NCI-H187 (cell line): Measurements from ENCODE around the gene BOLA2B.
"Not testable (repeated sequence)": the region's sequence is repeated elsewhere in the genome, so short reads cannot be mapped to it uniquely, and the experiment has no call there.

Source experiments
- DNase-seq, 2 experiments: peaks; one replicate each; lab custom pipeline; 2025; lab: John Stamatoyannopoulos, UW

BOLA2B gene

DNA sequence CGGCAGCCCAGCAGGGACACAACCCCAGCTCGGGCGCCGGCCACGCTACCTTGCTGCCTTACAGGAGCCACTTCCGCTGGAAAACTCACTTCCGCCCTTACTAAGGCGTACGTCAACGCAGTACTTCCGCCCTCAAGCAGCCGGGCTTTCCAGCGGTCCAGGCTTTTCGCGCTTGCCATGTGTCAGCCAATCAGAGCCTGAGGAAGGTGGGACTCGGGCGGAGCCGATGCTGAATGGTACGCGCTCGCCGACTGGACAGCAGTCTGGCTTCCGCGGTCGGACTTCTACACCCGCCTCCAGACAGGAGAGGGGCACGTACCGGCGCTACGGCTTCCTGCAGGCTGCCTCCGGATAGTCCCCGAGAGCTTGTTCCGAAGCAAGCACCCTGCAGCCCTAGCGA, at the start of gene BOLA2B, which contains the start of gene SLX1A:
Gene BOLA2B, minus strand, starts transcription at position 52 of the 400 bp plus-strand sequence. CDS start 71 bp downstream, outside the sequence.
Gene SLX1A, plus strand, starts transcription at position 261 of the 400 bp plus-strand sequence. CDS start 210 bp downstream, outside the sequence.
- not testable (repeated sequence) for DNase-seq

DNA sequence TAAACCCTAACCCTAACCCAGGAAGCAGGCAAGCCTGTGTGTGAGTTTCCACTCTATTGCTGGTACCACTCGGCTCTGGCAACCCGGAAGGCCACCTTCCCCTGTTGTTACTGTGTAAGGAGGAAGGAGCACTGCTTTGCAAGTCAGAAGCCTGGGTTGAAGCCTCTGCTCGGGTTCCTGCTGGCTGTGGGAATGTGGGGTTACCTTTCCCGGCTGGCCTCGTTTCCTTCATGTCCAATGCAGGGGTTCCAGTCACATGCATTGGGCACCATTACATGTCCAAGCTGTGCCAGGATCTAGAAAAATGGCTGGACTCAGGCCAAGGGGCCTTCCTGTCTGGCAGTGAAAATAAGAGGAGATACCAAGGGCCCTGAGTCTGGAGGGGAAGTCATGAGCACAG, 23.6 kb upstream of the BOLA2B start:
- DNase-seq, result not testable (repeated sequence)

DNA sequence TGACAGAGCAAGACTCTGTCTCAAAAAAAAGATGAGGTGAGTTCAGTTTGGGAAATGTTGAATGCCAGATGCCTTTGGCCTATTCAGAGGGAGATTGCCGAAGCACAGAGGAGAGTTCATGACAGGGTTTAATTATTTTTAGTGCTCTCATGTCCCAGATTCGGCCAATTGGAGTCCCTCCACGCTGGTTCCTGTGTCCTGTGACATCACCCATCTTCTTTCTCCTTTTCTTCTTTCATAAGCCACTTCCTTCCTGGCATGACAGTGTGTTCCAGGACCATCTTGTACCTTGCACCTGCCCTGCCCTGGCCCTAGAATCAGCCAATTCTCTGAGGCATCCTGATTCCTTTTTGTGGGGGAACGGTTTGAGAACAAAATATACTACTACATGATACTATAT, 17.9 kb upstream of the BOLA2B start:
- not testable (repeated sequence) for DNase-seq

DNA sequence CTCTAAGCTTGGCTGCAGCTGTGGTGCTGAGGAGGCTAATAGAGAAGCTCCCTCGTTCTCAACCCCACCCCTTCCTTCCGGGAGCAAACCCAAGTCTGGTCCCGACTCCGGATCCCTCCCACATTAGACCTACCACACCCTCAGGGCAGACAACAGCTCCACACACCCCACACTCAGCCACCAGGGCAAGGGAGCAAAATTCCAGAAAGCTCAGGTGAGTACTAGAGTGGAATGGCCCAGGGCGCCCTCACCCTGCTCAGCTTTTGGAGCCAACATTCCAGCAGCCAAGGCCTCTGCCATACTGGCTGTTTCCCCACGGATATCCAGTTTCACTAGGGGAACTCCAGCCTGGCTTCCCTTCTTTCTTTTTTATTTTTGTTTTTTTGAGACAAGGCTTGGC, 15.6 kb upstream of the BOLA2B start:
- not testable (repeated sequence) for DNase-seq

DNA sequence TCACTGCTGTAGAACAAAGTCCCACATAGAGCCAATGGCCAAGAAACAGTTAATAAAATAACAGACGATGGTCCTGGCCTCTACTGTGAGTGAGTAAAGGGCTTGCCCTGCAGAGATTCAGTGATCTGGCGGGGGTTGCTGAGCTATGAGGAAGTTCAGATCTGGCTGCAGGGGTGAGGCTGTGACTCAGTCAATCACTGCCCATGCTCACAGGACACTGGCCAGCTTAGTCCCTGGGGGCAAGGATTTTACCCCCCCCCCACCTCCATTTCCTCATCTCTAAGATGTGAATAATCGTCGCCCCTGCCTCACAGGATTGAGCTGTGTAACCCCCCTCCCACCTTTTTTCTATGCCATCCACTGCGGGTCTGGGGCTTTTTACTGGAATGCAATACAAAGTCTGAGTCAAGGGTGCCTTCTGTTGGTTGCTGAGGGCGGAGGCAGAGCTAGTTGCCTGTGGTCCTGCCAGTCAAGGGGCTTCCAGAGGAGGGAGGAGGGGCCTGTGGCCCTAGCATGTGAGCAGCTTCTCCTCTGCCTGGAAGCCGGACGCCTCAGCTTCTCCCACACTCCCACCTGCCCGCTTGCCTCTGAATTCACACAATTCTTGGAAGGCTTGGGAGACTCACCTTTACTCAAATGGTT, 13.7 kb upstream of the BOLA2B start:
- not testable (repeated sequence) for DNase-seq

DNA sequence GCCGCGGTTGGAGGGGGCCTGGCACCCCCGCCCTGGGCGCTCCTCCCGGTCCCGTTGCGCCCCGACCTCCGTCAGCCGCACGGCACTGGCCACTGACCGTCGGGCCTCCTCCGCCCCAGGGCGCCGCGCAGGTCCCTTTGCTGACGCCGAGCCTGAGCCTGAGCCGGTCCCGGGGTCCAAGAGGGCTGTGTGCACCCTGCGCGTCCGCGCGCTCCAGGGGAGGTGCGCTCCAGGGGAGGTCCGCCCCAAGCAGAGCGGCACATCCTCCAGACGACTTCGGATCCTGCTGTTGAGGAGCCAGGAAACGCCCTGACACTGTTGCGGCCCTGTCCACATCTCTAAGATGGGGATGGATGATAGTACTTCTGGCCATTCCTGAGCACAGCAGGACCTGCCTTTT, 12.8 kb upstream of the BOLA2B start:
- DNase-seq, result not testable (repeated sequence)

DNA sequence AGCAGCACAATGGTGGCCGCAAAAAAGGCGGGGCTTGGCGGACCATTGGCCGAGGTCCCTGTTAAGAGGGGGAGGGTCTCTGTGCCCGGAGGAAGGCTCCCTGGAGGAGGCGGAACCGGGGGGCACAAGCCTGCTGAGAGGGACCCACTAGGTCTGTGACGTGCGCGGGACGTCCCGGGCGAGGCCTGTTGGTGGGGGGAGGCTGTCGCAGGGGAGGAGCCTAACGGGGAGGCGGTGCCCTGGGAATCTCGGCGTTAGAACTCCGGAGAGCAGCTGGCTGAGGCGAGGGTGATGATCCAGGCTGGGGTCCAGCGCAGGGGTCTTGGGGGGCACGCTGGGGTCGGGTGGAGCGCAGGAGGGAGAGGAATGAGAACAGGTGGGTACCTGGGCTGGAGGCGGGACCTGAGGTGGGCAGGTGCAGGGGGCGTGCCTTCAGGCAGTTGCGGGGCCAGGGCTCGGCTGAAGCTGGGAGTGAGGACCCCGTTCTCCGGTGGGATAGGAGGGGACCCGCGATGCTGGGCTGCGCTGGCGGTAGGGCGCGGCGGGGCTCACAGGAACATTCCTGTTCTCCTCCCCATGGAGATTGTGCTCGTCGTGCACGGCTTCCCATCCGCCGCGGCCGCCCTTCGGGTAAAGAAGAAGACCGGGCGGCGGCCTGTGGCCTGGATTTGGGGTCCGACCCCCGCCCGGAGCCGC, 12.2 kb upstream of the BOLA2B start:
- not testable (repeated sequence) for DNase-seq

DNA sequence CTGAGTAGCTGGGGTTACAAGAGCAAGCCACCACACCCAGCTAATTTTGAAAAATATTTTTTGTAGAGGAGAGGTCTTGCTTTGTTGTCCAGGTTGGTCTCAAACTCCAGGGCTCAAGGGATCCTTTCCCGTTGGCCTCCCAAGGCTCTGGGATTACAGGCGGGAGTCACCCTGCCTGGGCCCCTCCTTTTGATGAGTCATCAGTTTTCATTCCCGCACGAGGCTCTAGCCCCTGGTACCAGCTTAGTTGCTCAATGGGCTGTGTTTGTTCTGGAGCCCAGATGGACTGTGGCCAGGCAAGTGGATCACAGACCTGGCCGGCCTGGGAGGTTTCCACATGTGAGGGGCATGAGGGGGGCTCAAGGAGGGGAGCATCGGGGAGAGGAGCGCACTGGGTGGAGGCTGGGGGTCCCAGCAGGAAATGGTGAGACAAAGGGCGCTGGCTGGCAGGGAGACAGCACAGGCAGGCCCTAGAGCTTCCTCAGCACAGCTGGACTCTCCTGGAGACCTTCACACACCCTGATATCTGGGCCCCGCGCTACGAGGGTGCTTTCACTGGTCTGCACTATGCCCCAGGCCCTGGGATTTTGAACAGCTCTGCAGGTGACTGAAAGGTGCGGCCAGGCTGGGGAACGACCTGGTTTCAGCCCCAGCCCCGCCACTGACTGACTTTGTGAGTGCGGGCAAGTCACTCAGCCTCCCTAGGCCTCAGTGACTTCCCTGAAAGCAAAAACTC, 6.3 kb upstream of the BOLA2B start:
- DNase-seq, result not testable (repeated sequence)

DNA sequence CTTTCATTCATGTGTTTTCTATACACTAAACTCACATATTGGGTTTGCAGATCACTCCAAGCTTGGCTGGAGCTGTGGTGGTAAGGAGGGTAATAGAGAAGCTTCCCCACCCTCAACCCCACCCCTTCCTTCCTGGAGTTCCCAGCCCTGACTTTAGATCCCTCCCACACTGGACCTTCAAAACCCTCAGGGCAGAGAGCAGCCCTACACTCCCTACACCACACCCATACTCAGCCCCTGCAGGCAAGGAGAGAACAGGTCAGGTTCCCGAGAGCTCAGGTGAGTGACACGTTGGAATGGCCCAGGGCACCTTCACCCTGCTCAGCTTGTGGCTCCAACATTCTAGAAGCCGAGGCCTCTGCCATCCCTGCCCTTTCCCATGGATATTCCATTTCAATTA, 5.6 kb upstream of the BOLA2B start, which contains the start of gene SULT1A3:
Gene SULT1A3, plus strand, starts transcription at position 207 of the 400 bp plus-strand sequence. CDS start 1,474 bp downstream, outside the sequence.
- DNase-seq, result not testable (repeated sequence)

DNA sequence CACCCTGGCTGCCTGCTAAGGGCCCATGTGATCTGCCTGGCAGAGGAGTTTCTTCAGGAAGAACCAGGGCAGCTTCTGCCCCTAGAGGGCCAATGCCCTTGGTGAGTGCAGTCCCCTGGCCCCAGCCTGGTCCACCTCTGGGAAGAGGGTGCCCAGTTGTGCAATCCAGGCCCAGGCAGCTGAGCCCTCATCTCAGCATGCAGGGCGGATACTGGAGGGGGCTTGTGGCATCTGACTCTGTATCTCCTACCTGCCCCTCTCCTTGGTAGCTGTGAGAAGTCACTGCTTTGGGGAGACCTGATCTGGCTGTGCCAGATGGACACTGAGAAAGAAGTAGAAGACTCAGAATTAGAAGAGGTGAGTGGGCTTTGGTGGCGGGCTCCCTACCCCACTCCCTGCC, 3.5 kb upstream of the BOLA2B start:
- DNase-seq, result not testable (repeated sequence)

DNA sequence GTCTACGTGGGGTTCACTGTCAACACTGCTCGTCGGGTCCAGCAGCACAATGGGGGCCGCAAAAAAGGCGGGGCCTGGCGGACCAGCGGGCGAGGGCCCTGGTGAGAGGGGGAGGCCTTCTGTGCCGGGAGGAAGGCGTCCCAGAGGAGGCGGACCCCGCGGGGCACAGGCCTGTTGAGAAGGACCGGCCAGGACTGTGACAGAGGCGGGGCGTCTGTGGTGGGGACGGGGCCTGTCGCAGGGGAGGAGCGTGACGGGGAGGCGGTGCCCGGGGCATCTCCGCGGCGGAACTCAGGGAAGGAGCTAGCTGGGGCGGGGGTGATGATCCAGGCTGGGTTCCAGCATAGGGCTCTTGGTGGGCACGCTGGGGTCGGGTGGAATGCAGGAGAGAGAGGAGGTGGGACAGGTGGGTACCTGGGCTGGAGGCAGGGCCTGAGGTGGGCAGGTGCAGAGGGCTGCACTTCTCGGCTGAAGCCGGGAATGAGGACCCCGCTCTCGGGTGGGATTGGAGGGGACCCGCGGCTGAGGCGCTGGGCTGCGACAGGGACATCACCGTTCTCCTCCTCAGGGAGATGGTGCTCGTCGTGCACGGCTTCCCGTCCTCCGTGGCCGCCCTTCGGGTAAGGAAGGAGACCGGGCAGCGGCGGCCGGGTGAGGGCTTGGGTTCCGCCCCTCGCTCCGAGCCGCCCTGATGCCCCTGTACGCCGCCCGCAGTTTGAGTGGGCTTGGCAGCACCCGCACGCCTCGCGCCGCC, 883 bp upstream of the BOLA2B start:
- not testable (repeated sequence) for DNase-seq

DNA sequence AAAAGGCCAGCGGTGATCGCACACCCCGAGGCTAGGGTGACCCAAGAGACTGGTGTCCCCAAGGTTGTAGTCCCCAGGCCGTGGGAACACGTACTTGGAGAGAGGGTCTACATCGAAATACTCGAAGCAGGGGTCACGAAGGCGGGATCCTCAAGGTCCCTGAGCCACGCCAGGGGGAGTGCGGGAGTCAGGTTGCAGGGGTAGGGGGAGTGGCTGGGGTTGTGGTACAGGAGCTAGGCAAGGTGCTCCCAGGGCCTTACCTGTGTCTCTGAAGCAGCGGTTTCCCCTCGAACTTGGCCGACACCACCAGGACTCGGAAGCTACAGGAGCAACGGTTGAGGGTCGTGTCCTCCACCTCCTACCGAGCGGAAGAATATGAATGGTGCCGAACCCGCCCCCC, 368 bp downstream of the BOLA2B start:
- DNase-seq, result not testable (repeated sequence)

DNA sequence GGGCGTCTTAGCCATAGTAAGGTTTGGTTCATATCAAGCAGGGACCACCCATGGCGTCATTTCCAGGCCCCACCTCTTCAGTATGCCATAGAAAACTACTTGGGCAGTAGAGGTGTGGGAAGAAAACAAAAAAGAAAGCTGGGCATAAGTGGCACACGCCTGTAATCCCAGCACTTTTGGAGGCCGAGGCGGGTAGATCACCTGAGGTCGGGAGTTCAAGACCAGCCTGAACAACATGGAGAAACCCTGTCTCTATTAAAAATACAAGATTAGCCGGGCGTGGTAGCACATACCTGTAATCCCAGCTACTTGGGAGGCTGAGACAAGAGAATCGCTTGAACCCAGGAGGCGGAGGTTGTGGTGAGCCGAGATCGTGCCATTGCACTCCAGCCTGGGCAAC, 2.3 kb downstream of the BOLA2B start:
- DNase-seq, result not testable (repeated sequence)

DNA sequence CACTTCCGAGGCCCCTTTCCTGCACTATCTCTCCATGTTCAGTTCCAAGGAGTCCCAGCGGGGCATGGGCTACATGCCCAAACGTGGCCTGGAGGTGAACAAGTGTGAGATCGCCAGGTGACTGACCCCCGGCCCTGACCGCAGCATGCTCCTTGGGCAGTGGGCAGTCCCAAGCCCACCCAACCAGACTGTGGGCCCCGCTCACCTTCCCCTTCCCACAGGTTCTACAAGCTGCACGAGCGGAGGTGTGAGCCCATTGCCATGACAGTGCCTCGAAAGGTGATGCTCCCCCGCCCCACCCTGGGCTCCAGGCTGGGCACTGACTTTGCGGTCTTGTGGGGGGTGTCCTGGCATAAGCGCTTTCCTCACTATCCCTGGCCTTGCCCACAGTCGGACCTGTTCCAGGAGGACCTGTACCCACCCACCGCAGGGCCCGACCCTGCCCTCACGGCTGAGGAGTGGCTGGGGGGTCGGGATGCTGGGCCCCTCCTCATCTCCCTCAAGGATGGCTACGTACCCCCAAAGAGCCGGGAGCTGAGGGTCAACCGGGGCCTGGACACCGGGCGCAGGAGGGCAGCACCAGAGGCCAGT, 5.4 kb downstream of the BOLA2B start:
- no peak for DNase-seq

DNA sequence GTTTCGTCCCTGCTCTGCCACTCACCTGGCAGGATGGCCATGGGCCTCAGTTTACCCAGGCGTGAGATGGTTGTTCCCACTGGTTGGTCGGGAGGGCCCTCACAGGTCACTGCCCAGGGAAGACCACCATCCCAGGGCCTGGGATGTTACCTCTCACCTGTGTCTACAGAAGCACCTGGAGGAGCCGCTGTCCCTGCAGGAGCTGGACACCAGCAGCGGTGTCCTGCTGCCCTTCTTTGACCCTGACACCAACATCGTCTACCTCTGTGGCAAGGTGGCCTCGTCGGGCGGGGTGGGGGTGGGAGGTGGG, 6.0 kb downstream of the BOLA2B start:
- no peak for DNase-seq

DNA sequence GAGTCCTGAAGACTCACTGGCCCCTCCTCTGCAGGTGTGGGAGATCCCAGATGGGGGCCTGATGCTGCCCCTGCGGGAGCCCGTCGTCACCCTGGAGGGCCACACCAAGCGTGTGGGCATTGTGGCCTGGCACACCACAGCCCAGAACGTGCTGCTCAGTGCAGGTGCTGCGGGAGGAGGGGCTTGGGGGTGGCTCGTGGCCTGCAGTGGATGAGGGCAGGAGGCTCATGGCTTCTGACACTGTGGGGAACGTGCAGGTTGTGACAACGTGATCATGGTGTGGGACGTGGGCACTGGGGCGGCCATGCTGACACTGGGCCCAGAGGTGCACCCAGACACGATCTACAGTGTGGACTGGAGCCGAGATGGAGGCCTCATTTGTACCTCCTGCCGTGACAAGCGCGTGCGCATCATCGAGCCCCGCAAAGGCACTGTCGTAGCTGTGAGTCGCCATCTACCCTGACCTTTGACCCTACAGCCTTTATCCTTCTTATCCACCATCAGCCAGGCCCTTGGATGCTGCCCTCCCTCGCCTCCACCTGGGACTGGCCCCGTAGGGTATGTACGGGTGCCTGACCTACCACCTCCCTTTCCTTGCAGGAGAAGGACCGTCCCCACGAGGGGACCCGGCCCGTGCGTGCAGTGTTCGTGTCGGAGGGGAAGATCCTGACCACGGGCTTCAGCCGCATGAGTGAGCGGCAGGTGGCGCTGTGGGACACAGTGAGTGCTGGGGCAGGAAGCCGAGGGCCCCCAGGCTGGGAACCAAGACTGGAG, 6.5 kb downstream of the BOLA2B start:
- DNase-seq, result no peak

DNA sequence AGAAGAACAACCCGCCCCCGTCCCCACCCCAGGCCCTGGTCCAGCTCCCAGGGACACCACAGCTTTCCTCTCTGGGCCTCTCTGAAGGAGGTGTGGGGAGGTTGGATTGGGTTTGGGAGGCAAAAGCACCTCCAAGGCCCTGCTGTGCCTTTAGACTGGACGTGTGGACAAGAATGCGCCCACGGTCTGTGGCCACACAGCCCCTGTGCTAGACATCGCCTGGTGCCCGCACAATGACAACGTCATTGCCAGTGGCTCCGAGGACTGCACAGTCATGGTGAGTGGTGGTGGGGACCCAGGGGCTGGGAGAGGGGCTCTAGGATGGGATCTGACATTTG, 7.1 kb downstream of the BOLA2B start:
- DNase-seq, result no peak

DNA sequence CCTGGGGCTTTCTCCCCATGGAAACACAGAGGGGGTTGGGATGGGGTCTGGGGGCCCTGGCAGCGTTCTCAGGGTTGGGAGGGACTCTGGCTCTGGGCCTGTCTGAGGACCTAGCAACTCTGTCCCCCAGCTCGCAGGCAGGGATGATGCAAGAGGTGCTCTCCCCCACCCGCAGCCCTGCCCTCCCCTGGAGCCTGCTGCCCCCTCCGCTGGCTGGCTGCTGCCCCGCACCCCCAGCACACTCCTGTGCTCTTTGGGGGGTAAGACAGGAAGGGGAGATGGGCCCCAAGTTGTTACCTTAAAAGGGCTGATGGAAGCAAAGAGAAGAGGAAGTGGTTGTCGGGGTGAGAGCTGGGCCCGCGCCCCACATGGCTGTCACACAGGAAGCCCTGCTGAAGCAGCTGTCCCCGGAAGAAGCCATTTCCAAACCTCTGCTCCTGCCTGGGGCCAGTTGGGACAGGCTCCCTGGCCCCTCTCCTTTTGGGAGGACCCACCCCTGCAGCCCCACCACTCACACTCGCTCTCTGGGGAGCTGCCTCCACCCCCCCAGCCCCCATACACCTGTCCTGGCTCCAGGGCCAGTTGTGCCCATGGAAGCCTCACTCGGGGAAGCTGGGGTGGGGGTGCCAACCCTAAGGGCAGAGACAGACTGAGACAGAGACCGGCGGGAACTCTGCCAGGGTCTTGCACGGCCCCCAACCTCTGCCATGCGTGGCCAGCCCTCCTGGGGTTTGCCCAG, 7.6 kb downstream of the BOLA2B start:
- no peak for DNase-seq

DNA sequence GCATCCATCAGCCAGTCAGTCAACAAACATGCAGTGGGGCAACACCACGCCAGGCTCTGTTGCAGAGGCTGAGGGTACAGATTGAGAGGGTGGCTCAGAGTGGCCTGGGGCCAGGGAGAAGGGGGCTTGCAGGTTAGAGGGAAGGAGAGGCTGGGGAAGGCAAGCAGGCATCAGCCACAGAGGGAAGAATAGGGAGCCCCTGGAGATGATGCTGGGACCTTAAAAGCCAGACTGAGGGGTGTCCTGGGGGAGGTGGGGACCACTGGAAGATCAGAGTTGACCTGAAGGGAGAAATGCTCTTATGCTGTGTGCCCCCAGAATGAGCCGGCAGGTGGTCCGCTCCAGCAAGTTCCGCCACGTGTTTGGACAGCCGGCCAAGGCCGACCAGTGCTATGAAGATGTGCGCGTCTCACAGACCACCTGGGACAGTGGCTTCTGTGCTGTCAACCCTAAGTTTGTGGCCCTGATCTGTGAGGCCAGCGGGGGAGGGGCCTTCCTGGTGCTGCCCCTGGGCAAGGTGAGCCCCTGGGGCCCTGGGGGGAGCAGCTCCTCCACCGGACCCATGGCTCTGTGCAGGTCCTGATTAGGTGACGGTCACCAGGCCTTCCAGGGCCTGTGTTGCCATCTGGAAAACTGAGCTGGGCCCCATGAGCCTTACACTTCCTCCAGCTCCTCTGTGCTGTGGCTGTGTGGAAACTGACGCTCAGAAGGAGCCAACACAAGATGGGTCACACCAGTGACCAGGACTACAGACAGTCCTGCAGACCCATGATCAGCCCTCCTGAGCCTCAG, 8.4 kb downstream of the BOLA2B start:
- DNase-seq, result no peak
